Naive thymus-derived CD8-positive, alpha-beta T cell (primary cell): ENCODE data around the gene RNF224. TPM values are rescaled to one million over a fixed set of nuclear protein-coding genes. Genes with fewer than 3 reads are reported as not detected.
"Not testable (repeated sequence)": the region's sequence is repeated elsewhere in the genome, so short reads cannot be mapped to it uniquely, and the experiment has no call there.

Experiments used
- ATAC-seq, 2 donors: fragments of 150-1000 bp; cut with Tn5 transposase in 1 of 2; sonication (Bioruptor Pico), chemical (Tn5 transposase) in 1 of 2; 1 replicate in 1 of 2; 2 replicates in 1 of 2; pipeline ENCODE4 v1.10.0; 2021; ENCODE audit warnings: mild to moderate bottlenecking in 2 of 2, moderate library complexity in 2 of 2
- POLR2A ChIA-PET: fragments of 350-600 bp; sonication (Branson Sonifier 250); formaldehyde crosslinking; loops from one replicate; lab custom pipeline; 2021; ENCODE audit warnings: antibody characterized with exemption; lab: Charles Lee
- DNase-seq, 10 donors: peaks; one replicate each; pipeline versions ENCODE4 v3.0.0 to v3.0.0-alpha.2; 2020 to 2022
- H3K27ac Mint-ChIP-seq, 10 donors: one replicate each; pipeline ENCODE4 v1.8.0; 2020 to 2022; ENCODE audit warnings: mild to moderate bottlenecking in 10 of 10, mixed read lengths in 10 of 10, moderate library complexity in 4 of 10, inconsistent platforms in 1 of 10
- H3K27me3 Mint-ChIP-seq, 5 donors: one replicate each; pipeline ENCODE4 v1.8.0; 2021 to 2022; ENCODE audit warnings: mixed read lengths in 5 of 5
- H3K36me3 Mint-ChIP-seq, 3 donors: one replicate each; pipeline ENCODE4 v1.8.0; 2020 to 2022; ENCODE audit warnings: mixed read lengths in 3 of 3, mild to moderate bottlenecking in 2 of 3, inconsistent platforms in 1 of 3
- H3K4me1 Mint-ChIP-seq, 4 donors: one replicate each; pipeline ENCODE4 v1.8.0; 2021 to 2022; ENCODE audit warnings: mixed read lengths in 4 of 4
- H3K4me3 Mint-ChIP-seq, 10 donors: one replicate each; pipeline ENCODE4 v1.8.0; 2020 to 2022; ENCODE audit warnings: mild to moderate bottlenecking in 10 of 10, mixed read lengths in 10 of 10, moderate library complexity in 6 of 10, inconsistent platforms in 1 of 10
- H3K9me3 Mint-ChIP-seq, 9 donors: one replicate each; pipeline ENCODE4 v1.8.0; 2020 to 2022; ENCODE audit warnings: mixed read lengths in 9 of 9, mild to moderate bottlenecking in 3 of 9, inconsistent platforms in 1 of 9, moderate library complexity in 1 of 9
- polyA plus RNA-seq, 3 donors: library from polyadenylated mRNA; unstranded; fragments of 300-500 nt; fragmentation: Illumina TruSeq; gene quantifications; one replicate each; pipeline ENCODE4 v1.2.3, GENCODE V29; 2021
- total RNA-seq, 8 experiments: library from RNA in 2 of 8; stranded (reverse) in 2 of 8; gene quantifications; one replicate each; pipeline ENCODE4 v1.2.3 and lab custom pipeline; 2021 to 2026

RNF224 gene
- total and polyA plus RNA-seq, 5 experiments from 2014 or later = 0.21 TPM; not detected in 4

- ATAC-seq (no peak), DNase-seq (no peak)
- Mint-ChIP-seq H3K27ac (peak overlapping the region in 3 of 10 donors; percentile 20 to 70 (median 53)), H3K27me3 (peaks cover 0 to 11% (median 0%) of the 10 kb centered on the region in 5 donors), H3K36me3 (peaks cover 0 to 7% (median 6%) of the 10 kb centered on the region in 3 donors), H3K4me3 (peak overlapping the region in 3 of 10 donors; percentile 10 to 58 (median 45)), H3K4me1 (peaks cover 10 to 41% (median 25%) of the 10 kb centered on the region in 4 donors), H3K9me3 (no peaks in the 10 kb centered on the region)
- POLR2A ChIA-PET = interaction anchor here (0.6 to 8.9 kb wide), 7 partner anchors 10 to 354 kb away, joined by 3 to 139 read pairs (median 4); partner anchors contain the start of genes MAN1B1, NDOR1, NELFB and RNF224
Observed at GRCh38 chr9:137237759-137238726, 10.7 kb downstream of the RNF224 start.

- not testable (repeated sequence) for H3K27me3 Mint-ChIP-seq, H3K36me3 Mint-ChIP-seq, DNase-seq, ATAC-seq, H3K9me3 Mint-ChIP-seq
- peaks cover 10 to 45% (median 31%) of the 10 kb centered on the region in 4 donors for H3K4me1 Mint-ChIP-seq
- peak overlapping the region; percentile 65 to 84 (median 74) for H3K4me3 Mint-ChIP-seq
- POLR2A ChIA-PET = interaction anchor here (0.7 to 8.9 kb wide), 23 partner anchors 9 to 512 kb away, joined by 3 to 139 read pairs (median 7); partner anchors contain the start of genes ANAPC2, CYSRT1, EHMT1 and EXD3
- peak overlapping the region; percentile 20 to 85 (median 70) for H3K27ac Mint-ChIP-seq
Observed at GRCh38 chr9:137239541-137240200, 12.4 kb downstream of the RNF224 start.

DNA sequence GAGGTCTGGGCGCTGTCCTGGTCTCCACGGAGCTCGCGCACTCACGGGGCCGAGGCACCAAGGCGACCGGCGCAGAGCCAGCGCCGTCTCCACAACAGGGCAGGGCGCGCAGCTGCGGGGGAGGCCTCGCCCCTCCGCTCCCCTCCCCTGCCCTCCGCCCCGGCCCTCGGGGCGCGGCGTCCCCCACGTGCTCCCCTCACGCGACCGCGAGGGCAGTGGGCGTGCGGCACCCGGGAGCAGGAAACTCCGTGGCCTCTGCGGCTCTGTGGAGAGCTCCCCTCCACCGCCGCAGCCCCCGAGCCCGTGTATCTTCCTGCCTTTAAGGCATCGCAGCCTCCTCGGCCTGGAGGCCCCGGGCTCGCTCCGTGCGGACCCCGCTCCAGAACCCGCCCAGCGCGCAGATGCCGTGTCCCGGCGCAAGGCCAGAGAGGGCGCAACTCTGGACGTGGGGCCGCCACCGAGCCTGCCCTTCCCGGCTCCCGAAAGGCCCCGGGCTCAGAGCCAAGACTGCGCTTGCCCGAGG is 13.1 kb downstream of the RNF224 start:
- POLR2A ChIA-PET = interaction anchor here (0.6 to 8.9 kb wide), 40 partner anchors 9 to 1333 kb away, joined by 3 to 139 read pairs (median 4); partner anchors contain the start of genes ANAPC2, CAMSAP1, CYSRT1 and EHMT1
- H3K9me3 Mint-ChIP-seq = no peaks in the 10 kb centered on the region
- ATAC-seq (peak; percentile 35 to 45), DNase-seq (peak in 9 of 10 donors; percentile 53 to 86 (median 70))
- peaks cover 0 to 3% (median 0%) of the 10 kb centered on the region in 5 donors for H3K27me3 Mint-ChIP-seq
- peaks cover 7 to 40% (median 30%) of the 10 kb centered on the region in 4 donors for H3K4me1 Mint-ChIP-seq
- peaks cover 0 to 10% (median 6%) of the 10 kb centered on the region in 3 donors for H3K36me3 Mint-ChIP-seq
- peak overlapping the region; percentile 65 to 84 (median 74) for H3K4me3 Mint-ChIP-seq
- H3K27ac Mint-ChIP-seq = peak overlapping the region in 8 of 10 donors; percentile 58 to 96 (median 76)

- POLR2A ChIA-PET = interaction anchor here (0.6 to 8.9 kb wide), 37 partner anchors 8 to 1334 kb away, joined by 3 to 139 read pairs (median 5); partner anchors contain the start of genes ANAPC2, CAMSAP1, CYSRT1 and EHMT1
- Mint-ChIP-seq H3K27me3 (peaks cover 0 to 3% (median 0%) of the 10 kb centered on the region in 5 donors), H3K9me3 (no peaks in the 10 kb centered on the region), H3K36me3 (peaks cover 0 to 10% (median 6%) of the 10 kb centered on the region in 3 donors), H3K4me3 (peak within 1 kb of the TSS; percentile 84 to 97 (median 92)), H3K27ac (peak within 1 kb of the TSS; percentile 88 to 97 (median 92)), H3K4me1 (peaks cover 7 to 40% (median 30%) of the 10 kb centered on the region in 4 donors)
- peak; percentile 89 to 100 (median 98) for DNase-seq
- ATAC-seq = peak; percentile 82
Observed at GRCh38 chr9:137240841-137241489, 13.7 kb downstream of the RNF224 start, which contains the start of gene TUBB4B. TSS of gene TUBB4B (plus strand) at chr9:137241287. CDS start at chr9:137241361, 74 bp downstream.

DNA sequence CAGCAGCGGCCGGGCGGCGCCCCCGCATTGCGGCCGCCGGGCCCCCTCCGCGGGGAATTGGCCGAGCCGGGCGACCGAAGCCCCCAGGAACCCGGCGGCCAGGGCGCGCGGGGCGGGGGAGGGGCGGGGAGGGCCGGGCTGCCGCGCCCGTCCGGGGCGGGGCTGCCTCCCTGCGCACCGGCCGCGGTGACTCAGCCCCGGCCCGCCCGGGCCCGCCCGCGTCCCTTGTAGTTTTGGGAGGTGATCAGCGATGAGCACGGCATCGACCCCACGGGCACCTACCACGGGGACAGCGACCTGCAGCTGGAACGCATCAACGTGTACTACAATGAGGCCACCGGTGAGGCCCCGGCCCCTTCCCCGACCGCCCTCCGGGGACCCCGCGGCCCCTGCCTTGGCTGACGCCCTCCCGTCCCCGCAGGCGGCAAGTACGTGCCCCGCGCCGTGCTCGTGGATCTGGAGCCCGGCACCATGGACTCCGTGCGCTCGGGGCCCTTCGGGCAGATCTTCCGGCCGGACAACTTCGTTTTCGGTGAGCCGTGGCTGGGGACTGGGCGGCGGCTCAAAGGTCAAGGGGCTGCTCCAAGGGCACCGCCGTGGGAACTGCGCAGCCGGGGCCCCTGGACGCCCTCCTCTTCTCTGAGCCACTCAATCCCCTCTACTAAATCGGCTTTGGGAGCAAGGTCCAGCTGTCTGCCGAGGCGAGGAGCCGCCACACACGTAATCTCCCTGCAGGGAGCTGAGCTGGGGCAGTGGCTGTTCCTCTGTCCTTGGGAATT is 14.4 kb downstream of the RNF224 start:
- POLR2A ChIA-PET = interaction anchor here (0.6 to 8.9 kb wide), 25 partner anchors 14 to 1334 kb away, joined by 3 to 139 read pairs (median 6); partner anchors contain the start of genes ANAPC2, CAMSAP1, CYSRT1 and EHMT1
- Mint-ChIP-seq H3K9me3 (no peaks in the 10 kb centered on the region), H3K36me3 (peaks cover 0 to 10% (median 6%) of the 10 kb centered on the region in 3 donors), H3K4me3 (peak overlapping the region; percentile 64 to 91 (median 84)), H3K27me3 (peaks cover 0 to 3% (median 0%) of the 10 kb centered on the region in 5 donors), H3K4me1 (peaks cover 7 to 38% (median 27%) of the 10 kb centered on the region in 4 donors), H3K27ac (peak overlapping the region in 8 of 10 donors; percentile 13 to 96 (median 87))
- ATAC-seq = peak in 1 of 2 donors; percentile 19
- DNase-seq = peak in 6 of 10 donors; percentile 22 to 80 (median 59)

GRCh38 chr9:137242269-137243203 is 15.2 kb downstream of the RNF224 start:
- POLR2A ChIA-PET = interaction anchor here (0.6 to 8.9 kb wide), 11 partner anchors 13 to 277 kb away, joined by 3 to 139 read pairs (median 5); partner anchors contain the start of genes ANAPC2, CYSRT1, EXD3 and MAN1B1
- Mint-ChIP-seq H3K4me3 (peak overlapping the region; percentile 64 to 90 (median 84)), H3K27ac (peak overlapping the region; percentile 34 to 88 (median 80)), H3K36me3 (peaks cover 0 to 10% (median 6%) of the 10 kb centered on the region in 3 donors), H3K4me1 (peaks cover 7 to 35% (median 24%) of the 10 kb centered on the region in 4 donors), H3K9me3 (no peaks in the 10 kb centered on the region), H3K27me3 (peaks cover 0 to 3% (median 0%) of the 10 kb centered on the region in 5 donors)
- ATAC-seq (no peak), DNase-seq (peak in 1 of 10 donors; percentile 13)

GRCh38 chr9:137243266-137243625 is 15.9 kb downstream of the RNF224 start:
- Mint-ChIP-seq H3K4me1 (peaks cover 6 to 35% (median 24%) of the 10 kb centered on the region in 4 donors), H3K4me3 (peak overlapping the region in 2 of 10 donors; percentile 8 to 38), H3K27ac (peak overlapping the region in 4 of 10 donors; percentile 13 to 80 (median 52))
- not testable (repeated sequence) for H3K27me3 Mint-ChIP-seq, DNase-seq, ATAC-seq, H3K36me3 Mint-ChIP-seq, H3K9me3 Mint-ChIP-seq
- POLR2A ChIA-PET = interaction anchor here (1.0 to 8.9 kb wide), 5 partner anchors 13 to 179 kb away, joined by 4 to 139 read pairs (median 5); partner anchors contain the start of genes ANAPC2, EXD3, MAN1B1 and NELFB

DNA sequence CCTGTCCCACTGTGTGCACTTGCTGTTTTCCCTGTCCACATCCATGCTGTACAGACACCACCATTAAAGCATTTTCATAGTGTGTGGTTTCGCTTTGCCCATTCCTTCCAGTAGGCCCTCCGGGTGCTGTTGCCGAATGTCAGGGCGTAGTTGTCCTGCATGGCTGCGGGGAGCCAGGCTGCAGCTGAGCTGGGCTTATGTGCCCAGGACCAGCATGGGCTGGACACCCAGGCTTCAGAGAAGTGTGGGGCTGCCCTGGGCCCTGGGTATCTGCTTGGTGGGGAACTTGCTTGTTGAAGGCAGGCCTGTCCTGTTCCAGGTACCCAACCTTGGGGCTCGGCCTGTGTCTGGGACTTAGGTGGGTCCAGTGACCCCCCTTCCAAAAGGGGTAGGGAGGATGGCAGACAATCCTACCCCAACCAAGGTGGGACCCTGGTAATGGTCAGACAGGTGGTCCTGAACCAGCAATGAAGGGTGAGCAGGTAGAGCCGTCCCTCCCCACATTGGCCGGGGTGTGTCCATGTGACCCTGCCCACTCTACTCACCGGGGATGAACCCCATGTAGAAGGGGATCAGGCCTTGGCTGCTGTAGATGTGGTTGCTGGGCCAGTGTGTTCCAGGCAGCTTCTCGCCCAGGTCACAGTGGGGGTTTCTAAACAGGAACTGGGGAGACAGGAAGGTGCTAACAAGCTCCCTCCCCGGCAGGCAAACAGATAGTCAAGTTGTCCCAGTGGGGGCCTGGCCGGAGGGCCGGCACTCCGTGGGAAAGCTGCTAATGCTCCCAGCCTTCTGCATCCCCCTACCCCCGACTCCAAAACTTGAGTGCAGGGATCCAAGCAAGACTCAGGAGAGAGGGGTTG is 16.6 kb downstream of the RNF224 start:
- peak overlapping the region in 4 of 10 donors; percentile 8 to 63 (median 26) for H3K4me3 Mint-ChIP-seq
- POLR2A ChIA-PET = interaction anchor here (0.6 to 8.9 kb wide), 4 partner anchors 12 to 158 kb away, joined by 5 to 139 read pairs (median 23); partner anchors contain the start of genes MAN1B1 and NELFB
- H3K27ac Mint-ChIP-seq = peak overlapping the region in 2 of 10 donors; percentile 24 to 50

More for the DNA sequence above, 16.6 kb downstream of the RNF224 start:
- ATAC-seq (no peak), DNase-seq (no peak)
- Mint-ChIP-seq H3K27me3 (peaks cover 0 to 3% (median 0%) of the 10 kb centered on the region in 5 donors), H3K36me3 (peaks cover 0 to 10% (median 6%) of the 10 kb centered on the region in 3 donors), H3K9me3 (no peaks in the 10 kb centered on the region), H3K4me1 (peaks cover 4 to 30% (median 22%) of the 10 kb centered on the region in 4 donors)
